ENCODE data around the gene ETAA1. TPM values are rescaled to one million over a fixed set of nuclear protein-coding genes. Genes with fewer than 3 reads are reported as not detected.
A peak's percentile ranks its signal among the peaks of the same experiment; 100 is the strongest.

Gene ETAA1
- polyA plus RNA-seq (2013, experiment 1 of 2) = 9.2 TPM
- polyA plus RNA-seq (2013, experiment 2 of 2) = 9.5 TPM

- H3K4me1 ChIP-seq (ENCODE audit: control insufficient read depth, insufficient read depth, low read depth, low read length) = peaks cover 4% of the 10 kb centered on the region
- H2AK5ac ChIP-seq (ENCODE audit: low read length, severe bottlenecking) = no peak within 1 kb of the TSS
- H3K9me3 ChIP-seq (ENCODE audit: control insufficient read depth, low read length) = no peaks in the 10 kb centered on the region
- H3K14ac ChIP-seq (ENCODE audit: low read length in 2 of 2) = peak within 1 kb of the TSS in 1 of 2 experiments; percentile 57
- H2BK15ac ChIP-seq (ENCODE audit: low read depth, poor library complexity, severe bottlenecking) = peak within 1 kb of the TSS; percentile 94
- H3K27me3 ChIP-seq (ENCODE audit: control insufficient read depth in 1 of 2, insufficient read depth in 1 of 2, low read length in 2 of 2) = no peaks in the 10 kb centered on the region
- H2BK12ac ChIP-seq (ENCODE audit: low read length in 2 of 2) = peak within 1 kb of the TSS in 1 of 2 experiments; percentile 84
- peak within 1 kb of the TSS; percentile 34 to 57 for H3K23ac ChIP-seq (ENCODE audit: low read length in 2 of 2)
- peak within 1 kb of the TSS; percentile 100 for H2BK120ac ChIP-seq (ENCODE audit: low read depth, low read length)
- H3K36me3 ChIP-seq (ENCODE audit: control insufficient read depth in 1 of 2, insufficient read depth in 2 of 2, low read depth in 1 of 2, low read length in 2 of 2) = peaks cover 0 to 16% of the 10 kb centered on the region in 2 experiments
- H2BK5ac ChIP-seq (ENCODE audit: low read depth, low read length, poor library complexity, severe bottlenecking) = peak within 1 kb of the TSS; percentile 93
- H4K8ac ChIP-seq (ENCODE audit: low read length) = peak within 1 kb of the TSS; percentile 100
- peak within 1 kb of the TSS; percentile 89 for H3K4me2 ChIP-seq (ENCODE audit: low read length, poor library complexity, severe bottlenecking)
- peak within 1 kb of the TSS; percentile 85 to 96 for H3K4me3 ChIP-seq (ENCODE audit: insufficient read depth in 1 of 2, low read depth in 1 of 2, low read length in 2 of 2)
- peak within 1 kb of the TSS; percentile 98 to 99 for H3K4ac ChIP-seq (ENCODE audit: low read depth in 1 of 2, low read length in 2 of 2)
- peak within 1 kb of the TSS; percentile 95 for H3K27ac ChIP-seq (ENCODE audit: low read length, poor library complexity, severe bottlenecking)
- peak within 1 kb of the TSS; percentile 99 for H3K9ac ChIP-seq (ENCODE audit: low read length)
- H2AFZ ChIP-seq (ENCODE audit: low read depth, low read length) = peak within 1 kb of the TSS; percentile 72
- peaks cover 2% of the 10 kb centered on the region for H3K79me1 ChIP-seq (replicated peaks; ENCODE audit: low read length, poor library complexity, severe bottlenecking)
- H3K18ac ChIP-seq (ENCODE audit: low read depth in 1 of 2, low read length in 2 of 2) = peak within 1 kb of the TSS; percentile 98 to 99
- under 1% methylated on average over 44 of the region's 61 CpGs for WGBS
- H4K91ac ChIP-seq (ENCODE audit: low read length) = peak within 1 kb of the TSS; percentile 98
- DNase-seq = peak; percentile 92
These were observed at the start of gene ETAA1 for GRCh38 chr2:67397143-67397986. TSS of gene ETAA1 (plus strand) at chr2:67397333. CDS start at chr2:67397449, 116 bp downstream.

DNA sequence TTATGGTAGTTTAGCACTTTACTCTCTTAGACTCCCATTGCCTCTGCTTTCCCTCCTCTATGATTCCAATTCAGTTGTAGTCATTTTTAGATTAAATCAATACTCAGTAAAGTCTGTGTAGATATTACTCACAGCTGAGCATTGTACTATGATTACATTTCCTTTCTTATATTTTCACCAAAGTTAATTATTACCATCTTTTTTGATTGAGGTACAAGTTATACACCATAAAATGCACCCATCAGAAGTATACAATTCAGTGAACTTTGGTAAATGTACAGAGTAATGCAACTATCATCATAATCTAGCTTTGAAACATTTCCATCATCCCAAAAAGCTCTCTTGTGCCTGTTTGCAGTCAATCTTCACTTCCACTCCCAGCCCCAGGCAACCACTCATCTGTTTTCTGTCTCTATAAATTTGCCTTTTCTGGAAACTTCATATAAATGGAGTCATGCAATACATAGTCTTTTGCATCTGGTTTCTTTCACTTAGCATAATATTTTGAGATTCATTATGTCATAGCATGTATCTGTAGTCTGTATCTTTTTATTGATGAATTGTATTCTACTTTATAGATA lies 30.2 kb upstream of the ETAA1 start:
- H2BK12ac ChIP-seq (ENCODE audit: low read length in 2 of 2) = no peak overlapping the region
- no peak overlapping the region for H3K14ac ChIP-seq (ENCODE audit: low read length in 2 of 2)
- no peak overlapping the region for H2AFZ ChIP-seq (ENCODE audit: low read depth, low read length)
- H2BK120ac ChIP-seq (ENCODE audit: low read depth, low read length) = no peak overlapping the region
- no peak overlapping the region for H3K18ac ChIP-seq (ENCODE audit: low read depth in 1 of 2, low read length in 2 of 2)
- no peak overlapping the region for H3K27ac ChIP-seq (ENCODE audit: low read length, poor library complexity, severe bottlenecking)
- H3K27me3 ChIP-seq (ENCODE audit: control insufficient read depth in 1 of 2, insufficient read depth in 1 of 2, low read length in 2 of 2) = no peaks in the 10 kb centered on the region
- H2AK5ac ChIP-seq (ENCODE audit: low read length, severe bottlenecking) = no peak overlapping the region
- no peaks in the 10 kb centered on the region for H3K36me3 ChIP-seq (ENCODE audit: control insufficient read depth in 1 of 2, insufficient read depth in 2 of 2, low read depth in 1 of 2, low read length in 2 of 2)
- no peak overlapping the region for H3K9ac ChIP-seq (ENCODE audit: low read length)
- no peaks in the 10 kb centered on the region for H3K4me1 ChIP-seq (ENCODE audit: control insufficient read depth, insufficient read depth, low read depth, low read length)
- no peak overlapping the region for H3K23ac ChIP-seq (ENCODE audit: low read length in 2 of 2)
- no peaks in the 10 kb centered on the region for H3K9me3 ChIP-seq (ENCODE audit: control insufficient read depth, low read length)
- H4K8ac ChIP-seq (ENCODE audit: low read length) = no peak overlapping the region
- H3K79me1 ChIP-seq (replicated peaks; ENCODE audit: low read length, poor library complexity, severe bottlenecking) = no peaks in the 10 kb centered on the region
- no peak overlapping the region for H3K4me2 ChIP-seq (ENCODE audit: low read length, poor library complexity, severe bottlenecking)
- H3K4ac ChIP-seq (ENCODE audit: low read depth in 1 of 2, low read length in 2 of 2) = no peak overlapping the region
- H4K91ac ChIP-seq (ENCODE audit: low read length) = no peak overlapping the region
- no peak overlapping the region for H2BK15ac ChIP-seq (ENCODE audit: low read depth, poor library complexity, severe bottlenecking)
- H3K4me3 ChIP-seq (ENCODE audit: insufficient read depth in 1 of 2, low read depth in 1 of 2, low read length in 2 of 2) = no peak overlapping the region
- no peak overlapping the region for H2BK5ac ChIP-seq (ENCODE audit: low read depth, low read length, poor library complexity, severe bottlenecking)
- no peak for DNase-seq

- no peaks in the 10 kb centered on the region for H3K79me1 ChIP-seq (replicated peaks; ENCODE audit: low read length, poor library complexity, severe bottlenecking)
- no peak overlapping the region for H2AFZ ChIP-seq (ENCODE audit: low read depth, low read length)
- no peaks in the 10 kb centered on the region for H3K4me1 ChIP-seq (ENCODE audit: control insufficient read depth, insufficient read depth, low read depth, low read length)
- no peak overlapping the region for H3K18ac ChIP-seq (ENCODE audit: low read depth in 1 of 2, low read length in 2 of 2)
- no peak overlapping the region for H4K8ac ChIP-seq (ENCODE audit: low read length)
- H3K4me3 ChIP-seq (ENCODE audit: insufficient read depth in 1 of 2, low read depth in 1 of 2, low read length in 2 of 2) = peak overlapping the region in 1 of 2 experiments; percentile 48
- H2BK120ac ChIP-seq (ENCODE audit: low read depth, low read length) = no peak overlapping the region
- no peaks in the 10 kb centered on the region for H3K9me3 ChIP-seq (ENCODE audit: control insufficient read depth, low read length)
- peak; percentile 47 for DNase-seq
- peak overlapping the region; percentile 33 for H3K9ac ChIP-seq (ENCODE audit: low read length)
- WGBS = no CpG with 5 or more reads among the region's 2 CpGs
- no peak overlapping the region for H3K27ac ChIP-seq (ENCODE audit: low read length, poor library complexity, severe bottlenecking)
- no peak overlapping the region for H3K23ac ChIP-seq (ENCODE audit: low read length in 2 of 2)
- no peak overlapping the region for H2BK12ac ChIP-seq (ENCODE audit: low read length in 2 of 2)
- no peak overlapping the region for H3K4ac ChIP-seq (ENCODE audit: low read depth in 1 of 2, low read length in 2 of 2)
- H3K27me3 ChIP-seq (ENCODE audit: control insufficient read depth in 1 of 2, insufficient read depth in 1 of 2, low read length in 2 of 2) = no peaks in the 10 kb centered on the region
- no peaks in the 10 kb centered on the region for H3K36me3 ChIP-seq (ENCODE audit: control insufficient read depth in 1 of 2, insufficient read depth in 2 of 2, low read depth in 1 of 2, low read length in 2 of 2)
- H4K91ac ChIP-seq (ENCODE audit: low read length) = no peak overlapping the region
- H3K14ac ChIP-seq (ENCODE audit: low read length in 2 of 2) = no peak overlapping the region
- no peak overlapping the region for H2AK5ac ChIP-seq (ENCODE audit: low read length, severe bottlenecking)
- no peak overlapping the region for H3K4me2 ChIP-seq (ENCODE audit: low read length, poor library complexity, severe bottlenecking)
- no peak overlapping the region for H2BK5ac ChIP-seq (ENCODE audit: low read depth, low read length, poor library complexity, severe bottlenecking)
- H2BK15ac ChIP-seq (ENCODE audit: low read depth, poor library complexity, severe bottlenecking) = no peak overlapping the region
These were observed 22.7 kb upstream of the ETAA1 start for GRCh38 chr2:67374481-67374880.

DNA sequence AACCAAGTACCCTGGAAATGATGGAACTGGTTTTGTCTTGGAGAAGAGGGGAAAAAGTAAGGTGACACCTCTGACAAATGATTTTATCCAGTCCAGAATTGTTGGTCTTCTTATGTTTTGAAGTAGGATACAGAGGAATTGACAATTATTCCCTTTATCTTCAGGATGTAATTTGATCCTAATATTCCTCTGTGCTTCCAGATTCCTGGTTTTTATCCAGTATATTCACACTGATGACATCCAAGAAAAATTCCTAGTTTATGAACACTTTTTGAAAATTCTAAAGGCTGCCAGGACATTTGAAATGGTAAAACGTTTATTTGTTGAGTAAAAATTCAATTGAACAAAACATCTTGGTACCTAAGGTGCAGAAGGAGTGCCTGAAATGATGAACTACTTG lies 22.2 kb upstream of the ETAA1 start:
- Histone ChIP-seq H2AFZ (ENCODE audit: low read depth, low read length) (no peak overlapping the region), H2BK120ac (ENCODE audit: low read depth, low read length) (no peak overlapping the region), H2BK15ac (ENCODE audit: low read depth, poor library complexity, severe bottlenecking) (no peak overlapping the region), H3K27ac (ENCODE audit: low read length, poor library complexity, severe bottlenecking) (no peak overlapping the region), H4K91ac (ENCODE audit: low read length) (no peak overlapping the region), H3K4me3 (ENCODE audit: insufficient read depth in 1 of 2, low read depth in 1 of 2, low read length in 2 of 2) (peak overlapping the region in 1 of 2 experiments; percentile 48), H3K79me1 (replicated peaks; ENCODE audit: low read length, poor library complexity, severe bottlenecking) (no peaks in the 10 kb centered on the region), H3K9ac (ENCODE audit: low read length) (no peak overlapping the region), H3K9me3 (ENCODE audit: control insufficient read depth, low read length) (no peaks in the 10 kb centered on the region), H4K8ac (ENCODE audit: low read length) (no peak overlapping the region), H3K18ac (ENCODE audit: low read depth in 1 of 2, low read length in 2 of 2) (no peak overlapping the region), H3K4me1 (ENCODE audit: control insufficient read depth, insufficient read depth, low read depth, low read length) (no peaks in the 10 kb centered on the region), H3K4ac (ENCODE audit: low read depth in 1 of 2, low read length in 2 of 2) (no peak overlapping the region), H3K27me3 (ENCODE audit: control insufficient read depth in 1 of 2, insufficient read depth in 1 of 2, low read length in 2 of 2) (no peaks in the 10 kb centered on the region), H3K23ac (ENCODE audit: low read length in 2 of 2) (no peak overlapping the region), H3K36me3 (ENCODE audit: control insufficient read depth in 1 of 2, insufficient read depth in 2 of 2, low read depth in 1 of 2, low read length in 2 of 2) (no peaks in the 10 kb centered on the region), H2BK12ac (ENCODE audit: low read length in 2 of 2) (no peak overlapping the region), H3K14ac (ENCODE audit: low read length in 2 of 2) (no peak overlapping the region), H2BK5ac (ENCODE audit: low read depth, low read length, poor library complexity, severe bottlenecking) (no peak overlapping the region), H3K4me2 (ENCODE audit: low read length, poor library complexity, severe bottlenecking) (no peak overlapping the region), H2AK5ac (ENCODE audit: low read length, severe bottlenecking) (no peak overlapping the region)
- WGBS = 87% methylated on average over 1 of the region's 1 CpG
- no peak for DNase-seq

All from mesenchymal stem cell (in vitro differentiated cells and primary cell).